ENCODE measurements around the gene PUM2. TPM values are rescaled to one million over a fixed set of nuclear protein-coding genes. Genes with fewer than 3 reads are reported as not detected.

Gene PUM2
- total RNA-seq, 4 donors from 2014 or later: 61.2 to 88.3 (median 74.8) TPM

DNA sequence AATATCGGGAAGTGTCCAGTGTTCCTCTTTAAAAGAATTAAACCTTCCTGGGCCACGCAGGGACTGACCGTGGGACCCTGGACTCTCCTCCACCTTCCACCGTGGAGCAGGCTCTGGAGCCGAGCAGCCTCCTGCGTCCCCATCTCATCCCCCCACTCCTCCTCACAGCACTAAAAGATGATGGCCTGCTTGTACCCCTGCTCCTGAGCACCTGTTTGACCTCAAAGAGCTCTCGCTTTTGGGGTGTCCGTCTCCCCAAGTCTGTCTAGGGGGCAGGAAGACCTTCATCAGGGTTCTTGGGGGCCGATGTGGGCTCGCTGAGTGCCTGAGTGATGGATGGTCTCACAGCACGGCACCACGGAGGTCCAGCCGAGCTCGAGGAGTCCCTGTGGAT, 124.5 kb downstream of the PUM2 start:
- peak overlapping the region in 3 of 4 donors; percentile 79 to 100 (median 94) for H3K27ac ChIP-seq
- no peaks in the 10 kb centered on the region for H3K9me3 ChIP-seq
- H3K36me3 ChIP-seq: no peaks in the 10 kb centered on the region
- no peaks in the 10 kb centered on the region for H3K27me3 ChIP-seq
- no peak for TF ChIP-seq POLR2A (IDR thresholded peaks at IDR 0.05)
- TF ChIP-seq, protein P1, sequence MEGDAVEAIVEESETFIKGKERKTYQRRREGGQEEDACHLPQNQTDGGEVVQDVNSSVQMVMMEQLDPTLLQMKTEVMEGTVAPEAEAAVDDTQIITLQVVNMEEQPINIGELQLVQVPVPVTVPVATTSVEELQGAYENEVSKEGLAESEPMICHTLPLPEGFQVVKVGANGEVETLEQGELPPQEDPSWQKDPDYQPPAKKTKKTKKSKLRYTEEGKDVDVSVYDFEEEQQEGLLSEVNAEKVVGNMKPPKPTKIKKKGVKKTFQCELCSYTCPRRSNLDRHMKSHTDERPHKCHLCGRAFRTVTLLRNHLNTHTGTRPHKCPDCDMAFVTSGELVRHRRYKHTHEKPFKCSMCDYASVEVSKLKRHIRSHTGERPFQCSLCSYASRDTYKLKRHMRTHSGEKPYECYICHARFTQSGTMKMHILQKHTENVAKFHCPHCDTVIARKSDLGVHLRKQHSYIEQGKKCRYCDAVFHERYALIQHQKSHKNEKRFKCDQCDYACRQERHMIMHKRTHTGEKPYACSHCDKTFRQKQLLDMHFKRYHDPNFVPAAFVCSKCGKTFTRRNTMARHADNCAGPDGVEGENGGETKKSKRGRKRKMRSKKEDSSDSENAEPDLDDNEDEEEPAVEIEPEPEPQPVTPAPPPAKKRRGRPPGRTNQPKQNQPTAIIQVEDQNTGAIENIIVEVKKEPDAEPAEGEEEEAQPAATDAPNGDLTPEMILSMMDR (IDR thresholded peaks at IDR 0.05): no peak
- H3K4me3 ChIP-seq: peak overlapping the region in 1 of 4 donors; percentile 89
- H3K4me1 ChIP-seq: peaks cover 0 to 39% (median 11%) of the 10 kb centered on the region in 4 donors
- DNase-seq: no peak

DNA sequence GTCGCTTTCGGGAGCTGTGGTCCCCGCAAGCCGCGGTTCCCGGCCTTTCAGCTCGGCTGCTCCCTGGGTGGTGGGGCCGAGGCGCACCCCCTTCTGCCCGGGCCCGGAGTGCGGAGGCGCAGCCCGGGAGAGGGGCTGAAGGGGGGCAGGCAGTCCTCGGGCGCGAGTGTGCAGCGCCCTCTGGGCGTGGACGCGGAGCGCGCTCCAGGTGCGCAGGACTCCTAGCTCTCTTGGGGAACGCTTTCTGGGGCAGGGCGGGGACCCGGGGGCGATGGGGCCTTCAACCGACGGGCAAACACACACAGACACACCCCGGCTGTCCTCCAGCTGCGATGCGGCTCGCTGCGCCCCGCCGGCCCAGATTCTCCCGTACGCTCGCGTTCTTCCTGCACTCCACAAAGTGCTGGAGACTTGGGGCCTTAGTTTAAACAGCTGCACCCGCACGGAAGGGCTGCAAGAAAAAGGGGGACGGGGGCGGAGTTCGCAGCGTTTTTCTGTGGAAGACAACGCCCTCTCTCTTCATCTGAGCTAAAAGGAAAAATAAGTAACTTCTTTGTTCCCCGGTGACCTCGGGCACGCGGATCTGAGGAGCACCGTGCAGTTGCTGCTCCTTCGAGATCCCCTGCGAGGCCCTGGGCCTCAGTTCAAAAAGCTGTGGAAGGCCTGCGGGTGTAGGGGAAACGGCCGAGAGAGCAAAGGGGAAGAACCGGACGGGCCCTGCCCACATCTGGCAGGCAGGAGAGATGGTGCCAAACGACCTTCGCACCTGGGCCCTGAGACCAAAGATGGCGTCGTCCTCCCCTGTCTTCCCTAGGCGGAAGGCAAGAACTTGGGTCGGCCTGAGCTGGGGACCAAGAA, 125.1 kb downstream of the PUM2 start:
- no peaks in the 10 kb centered on the region for H3K36me3 ChIP-seq
- DNase-seq: peak in 2 of 3 donors; percentile 89 to 92
- no peaks in the 10 kb centered on the region for H3K27me3 ChIP-seq
- TF ChIP-seq, protein P1 (IDR thresholded peaks at IDR 0.05): peak in 4 of 6 experiments; percentile 18 to 82 (median 70)
- TF ChIP-seq POLR2A (IDR thresholded peaks at IDR 0.05): peak; percentile 45 to 49
- H3K27ac ChIP-seq: peak overlapping the region in 3 of 4 donors; percentile 79 to 100 (median 94)
- peaks cover 0 to 38% (median 11%) of the 10 kb centered on the region in 4 donors for H3K4me1 ChIP-seq
- H3K9me3 ChIP-seq: no peaks in the 10 kb centered on the region
- H3K4me3 ChIP-seq: peak overlapping the region; percentile 51 to 89 (median 72)

DNA sequence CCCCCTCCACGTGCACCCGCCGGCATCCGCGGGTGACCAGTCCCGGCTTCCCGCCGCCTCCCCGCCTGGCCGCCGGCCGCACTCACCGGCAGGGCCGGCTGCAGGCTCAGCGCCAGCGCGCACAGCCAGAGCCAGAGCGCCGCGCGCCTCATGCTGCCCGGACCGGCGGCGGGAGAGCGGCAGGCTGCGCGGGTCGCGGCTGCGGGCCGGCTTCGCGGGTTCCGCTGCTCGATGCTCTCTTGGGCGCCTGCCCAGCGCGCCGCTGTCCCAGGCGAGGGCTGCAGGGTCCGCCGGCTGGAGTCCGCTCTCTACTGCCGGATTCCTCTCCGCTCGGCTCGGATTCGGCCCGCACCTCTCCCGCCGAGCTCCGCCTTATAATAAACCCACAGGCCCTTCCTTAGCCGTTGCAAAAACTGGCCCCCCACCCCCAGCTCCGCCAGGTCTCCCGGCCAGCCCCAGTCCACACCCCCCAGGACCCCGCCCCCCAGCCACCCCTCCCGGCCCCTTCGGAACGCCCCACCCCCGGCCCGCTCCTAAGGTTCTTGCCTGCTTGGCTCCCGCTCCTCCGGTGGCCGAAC, 125.8 kb downstream of the PUM2 start, which contains the start of gene SDC1:
SDC1 (minus strand) TSS at position 415 of the 578 bp plus-strand sequence; CDS start at position 152, 263 bp downstream.
- Histone ChIP-seq H3K27ac (peak within 1 kb of the TSS; percentile 46 to 100 (median 86)), H3K4me3 (peak within 1 kb of the TSS; percentile 51 to 89 (median 72)), H3K9me3 (no peaks in the 10 kb centered on the region), H3K36me3 (no peaks in the 10 kb centered on the region), H3K27me3 (no peaks in the 10 kb centered on the region), H3K4me1 (peaks cover 0 to 40% (median 11%) of the 10 kb centered on the region in 4 donors)
- TF ChIP-seq, protein P1 (IDR thresholded peaks at IDR 0.05): peak in 1 of 6 experiments; percentile 11
- TF ChIP-seq POLR2A (IDR thresholded peaks at IDR 0.05): peak; percentile 33 to 46
- DNase-seq: peak in 1 of 3 donors; percentile 75

DNA sequence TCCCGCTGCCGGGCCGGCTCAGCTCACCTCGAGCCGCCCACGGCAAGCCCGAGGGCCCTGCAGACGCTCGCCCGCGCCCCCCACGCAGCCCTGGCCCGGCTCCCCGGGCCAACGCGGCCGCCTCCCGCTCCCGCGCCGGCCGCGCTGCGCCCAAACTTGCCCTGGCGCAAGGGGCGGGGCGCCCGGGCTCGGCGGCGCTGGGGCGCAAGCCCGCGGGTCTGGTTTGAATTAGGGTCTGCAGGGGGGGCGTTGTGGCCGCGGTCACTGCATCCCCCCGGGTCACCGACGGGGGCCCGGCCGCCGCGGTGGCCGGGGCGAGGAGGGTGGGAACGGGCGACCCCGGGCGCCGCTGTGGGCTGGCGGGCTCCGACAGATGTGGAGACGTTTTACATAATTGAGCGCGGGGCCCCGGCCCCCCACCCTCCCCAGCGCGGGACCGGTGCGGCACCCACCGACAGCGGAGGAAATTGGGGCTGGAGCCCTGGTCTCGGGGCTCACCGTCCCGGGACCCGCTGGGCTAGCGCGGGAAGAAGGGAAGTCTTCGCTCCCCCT, 126.4 kb downstream of the PUM2 start:
- Histone ChIP-seq H3K9me3 (no peaks in the 10 kb centered on the region), H3K4me1 (peaks cover 0 to 43% (median 11%) of the 10 kb centered on the region in 4 donors)

More for the DNA sequence above, 126.4 kb downstream of the PUM2 start:
- Histone ChIP-seq H3K36me3 (no peaks in the 10 kb centered on the region), H3K27ac (peak overlapping the region; percentile 46 to 100 (median 86)), H3K4me3 (peak overlapping the region; percentile 51 to 89 (median 72)), H3K27me3 (no peaks in the 10 kb centered on the region)
- no peak for TF ChIP-seq POLR2A (IDR thresholded peaks at IDR 0.05)
- TF ChIP-seq, protein P1 (IDR thresholded peaks at IDR 0.05): no peak
- no peak for DNase-seq
